RWPE1 (cell line): ENCODE measurements around the gene GNG4.
A peak's percentile ranks its signal among the peaks of the same experiment; 100 is the strongest.

ENCODE experiments used
- CTCF ChIA-PET: fragments of 350-600 bp; sonication (Branson Sonifier 250); formaldehyde crosslinking; extraction: SDS; loops from one replicate; lab custom pipeline; 2021; lab: Yijun Ruan, JAX
- POLR2A ChIA-PET: fragments of 400-600 bp; formaldehyde crosslinking; extraction: SDS; loops from one replicate; lab custom pipeline; 2020; ENCODE audit warnings: antibody characterized with exemption; ENCODE audit not compliant: low non-redundant PET; lab: Yijun Ruan, JAX
- DNase-seq: peaks from one replicate; pipeline ENCODE4 v3.0.0; 2012; ENCODE audit warnings: low spot score
- H3K27ac ChIP-seq: fragments of 450-650 bp; 2 replicates; pipeline ENCODE4 v1.5.1; 2017
- CTCF ChIP-seq: fragments of 450-650 bp; conservative IDR thresholded peaks from 2 replicates; pipeline ENCODE4 v1.5.1; 2017; ENCODE audit warnings: low read depth, mild to moderate bottlenecking

GNG4 gene

GRCh38 chr1:235617808-235618207 is 31.8 kb downstream of the GNG4 start:
- CTCF ChIA-PET, result interaction anchor here (0.5 to 0.9 kb wide), 4 partner anchors 12 to 1551 kb away, joined by 3 to 6 read pairs (median 3); no protein-coding TSS in a partner anchor
- peak; percentile 14 for DNase-seq
- H3K27ac ChIP-seq, result no peak overlapping the region
- POLR2A ChIA-PET, result no interaction called here
- no peak for TF ChIP-seq CTCF

- no peak overlapping the region for H3K27ac ChIP-seq
- no peak for DNase-seq
- TF ChIP-seq CTCF, result no peak
- ChIA-PET POLR2A (no interaction called here), CTCF (interaction anchor here (0.5 to 0.6 kb wide), 2 partner anchors 11 to 103 kb away, joined by 3 to 6 read pairs; no protein-coding TSS in a partner anchor)
Measured at GRCh38 chr1:235617140-235617539, 32.4 kb downstream of the GNG4 start.

- ChIA-PET CTCF (interaction anchor here (0.6 to 3.2 kb wide), 4 partner anchors 14 to 60 kb away, joined by 3 to 13 read pairs (median 4); no protein-coding TSS in a partner anchor), POLR2A (no interaction called here)
- no peak for DNase-seq
- TF ChIP-seq CTCF, result no peak
- no peak overlapping the region for H3K27ac ChIP-seq
Measured at GRCh38 chr1:235614442-235614954, 35.1 kb downstream of the GNG4 start.

GRCh38 chr1:235613602-235614001 is 36.0 kb downstream of the GNG4 start:
- POLR2A ChIA-PET, result no interaction called here
- CTCF ChIA-PET, result interaction anchor here (0.6 to 3.2 kb wide), 4 partner anchors 13 to 50 kb away, joined by 3 to 13 read pairs (median 4); no protein-coding TSS in a partner anchor
- no peak overlapping the region for H3K27ac ChIP-seq
- DNase-seq, result no peak
- no peak for TF ChIP-seq CTCF

- H3K27ac ChIP-seq, result no peak overlapping the region
- CTCF ChIA-PET, result interaction anchor here (0.6 to 3.2 kb wide), 3 partner anchors 12 to 42 kb away, joined by 4 to 13 read pairs (median 5); no protein-coding TSS in a partner anchor
- TF ChIP-seq CTCF, result no peak
- POLR2A ChIA-PET, result no interaction called here
- DNase-seq, result no peak
Measured at GRCh38 chr1:235612761-235613160, 36.8 kb downstream of the GNG4 start.

- DNase-seq, result no peak
- ChIA-PET CTCF (interaction anchor here (0.6 kb wide), 1 partner anchor 91 kb away, joined by 3 read pairs; no protein-coding TSS in a partner anchor), POLR2A (no interaction called here)
- TF ChIP-seq CTCF, result no peak
- H3K27ac ChIP-seq, result no peak overlapping the region
Measured at GRCh38 chr1:235610157-235610556, 39.4 kb downstream of the GNG4 start.
